ENCODE data around the gene PRKCE. TPM values are rescaled to one million over a fixed set of nuclear protein-coding genes. Genes with fewer than 3 reads are reported as not detected.

The PRKCE gene
- total and polyA plus RNA-seq, 2 experiments from 2014 or later = 0.94 to 1.2 TPM

- no peaks in the 10 kb centered on the region for H3K79me2 ChIP-seq (replicated peaks; ENCODE audit: insufficient read depth)
- Mint-ChIP-seq H3K27me3 (ENCODE audit: insufficient read depth, low read depth, poor library complexity) (peaks cover 2% of the 10 kb centered on the region), H3K36me3 (ENCODE audit: low read depth) (no peaks in the 10 kb centered on the region; the same call in 2 of the 3 replicates), H3K4me1 (peaks cover 8% of the 10 kb centered on the region), H3K4me3 (no peak overlapping the region), H3K9me3 (no peaks in the 10 kb centered on the region), H3K27ac (no peak overlapping the region)
- no peak for ATAC-seq
- no peak for DNase-seq (ENCODE audit: low spot score)
- H3K4me2 ChIP-seq = no peak overlapping the region
- H3F3A ChIP-seq (replicated peaks; ENCODE audit: low read depth) = no peaks in the 10 kb centered on the region
- H2AFZ ChIP-seq = no peak overlapping the region
- no peaks in the 10 kb centered on the region for H3K36me3 ChIP-seq (ENCODE audit: insufficient read depth)
- H3K27ac ChIP-seq (ENCODE audit: low read depth) = no peak overlapping the region
- no peaks in the 10 kb centered on the region for H4K20me1 ChIP-seq (replicated peaks; ENCODE audit: insufficient read depth)
- TF ChIP-seq EZH2 (IDR thresholded peaks at IDR 0.05; ENCODE audit: low read depth, unreplicated experiment) (no peak), STAT1 (IDR thresholded peaks at IDR 0.05; ENCODE audit: unreplicated experiment) (no peak), CTCF (conservative IDR thresholded peaks at IDR 0.05; ENCODE audit: low read depth in 2 of 2) (no peak)
- H3K4me1 ChIP-seq (ENCODE audit: insufficient read depth) = peaks cover 13% of the 10 kb centered on the region
- no peak overlapping the region for H3K4me3 ChIP-seq
- peaks cover 12% of the 10 kb centered on the region for H3K9me2 ChIP-seq (ENCODE audit: insufficient read depth)
- no peaks in the 10 kb centered on the region for H3K27me3 ChIP-seq (ENCODE audit: insufficient read depth)
Observed at GRCh38 chr2:46146866-46147502, 495.5 kb downstream of the PRKCE start.

- Mint-ChIP-seq H3K4me1 (peaks cover 8% of the 10 kb centered on the region), H3K9me3 (no peaks in the 10 kb centered on the region), H3K4me3 (no peak overlapping the region), H3K27me3 (ENCODE audit: insufficient read depth, low read depth, poor library complexity) (no peaks in the 10 kb centered on the region), H3K27ac (no peak overlapping the region), H3K36me3 (ENCODE audit: low read depth) (no peaks in the 10 kb centered on the region; the same call in 2 of the 3 replicates)
- Histone ChIP-seq H3K4me1 (ENCODE audit: insufficient read depth) (peaks cover 13% of the 10 kb centered on the region), H2AFZ (no peak overlapping the region), H3K9me2 (ENCODE audit: insufficient read depth) (peaks cover 12% of the 10 kb centered on the region), H3K4me2 (no peak overlapping the region), H3K27ac (ENCODE audit: low read depth) (no peak overlapping the region), H3K36me3 (ENCODE audit: insufficient read depth) (no peaks in the 10 kb centered on the region), H4K20me1 (replicated peaks; ENCODE audit: insufficient read depth) (no peaks in the 10 kb centered on the region), H3K4me3 (no peak overlapping the region), H3F3A (replicated peaks; ENCODE audit: low read depth) (no peaks in the 10 kb centered on the region), H3K79me2 (replicated peaks; ENCODE audit: insufficient read depth) (no peaks in the 10 kb centered on the region), H3K27me3 (ENCODE audit: insufficient read depth) (no peaks in the 10 kb centered on the region)
- DNase-seq (ENCODE audit: low spot score) = no peak
- ATAC-seq = no peak
- TF ChIP-seq POLR2AphosphoS5 (IDR thresholded peaks at IDR 0.05; ENCODE audit: low read depth) (no peak), CREB1 (CRISPR knock-in tag; IDR thresholded peaks at IDR 0.05; ENCODE audit: low read depth) (no peak), EZH2 (IDR thresholded peaks at IDR 0.05; ENCODE audit: low read depth, unreplicated experiment) (no peak), ETS1 (IDR thresholded peaks at IDR 0.05) (no peak), ZNF114 (CRISPR knock-in tag; IDR thresholded peaks at IDR 0.05) (no peak), EZH2phosphoT487 (IDR thresholded peaks at IDR 0.05; ENCODE audit: unreplicated experiment) (no peak), NANOG (IDR thresholded peaks at IDR 0.05; ENCODE audit: borderline replicate concordance) (no peak), ZNF331 (CRISPR knock-in tag; IDR thresholded peaks at IDR 0.05; ENCODE audit: low read depth) (no peak), REST (IDR thresholded peaks at IDR 0.05; ENCODE audit: unreplicated experiment) (no peak)
Observed at GRCh38 chr2:46147626-46148368, 496.3 kb downstream of the PRKCE start.
